IMR-90 (cell line): ENCODE data around the gene SV2B. TPM values are rescaled to one million over a fixed set of nuclear protein-coding genes. Genes with fewer than 3 reads are reported as not detected.

Source experiments
- ATAC-seq: fragments of 200-7000 bp; cut with Tn5 transposase; 2 replicates; pipeline ENCODE4 v1.9.1; 2020; ENCODE audit warnings: low read depth, mild to moderate bottlenecking, moderate library complexity
- BruUV-seq: library from RNA; stranded (reverse); fragments of 400-500 nt; replicated peaks from 2 replicates; lab custom pipeline; 2021; lab: Mats Ljungman, UMichigan
- CTCF ChIA-PET: fragments of 300-600 bp; formaldehyde crosslinking; extraction: SDS; loops from one replicate; lab custom pipeline; 2021; ENCODE audit warnings: antibody characterized with exemption; lab: Yijun Ruan, JAX
- POLR2A ChIA-PET: fragments of 300-600 bp; sonication (Branson Sonifier 250); formaldehyde crosslinking; loops from one replicate; lab custom pipeline; 2022; ENCODE audit warnings: antibody characterized with exemption; ENCODE audit not compliant: unreplicated experiment; lab: Charles Lee
- DNase-seq: peaks from one replicate; pipeline ENCODE4 v3.0.0; 2013
- H2AFZ ChIP-seq: replicated peaks from 2 replicates; pipeline ENCODE3; 2013; ENCODE audit warnings: low read length, mild to moderate bottlenecking; ENCODE audit not compliant: poor library complexity
- H2AK5ac ChIP-seq: 2 replicates; pipeline ENCODE4 v1.6.1; 2013; ENCODE audit warnings: low read depth, low read length, inconsistent platforms
- H2AK9ac ChIP-seq: replicated peaks from 2 replicates; pipeline ENCODE3; 2013; ENCODE audit warnings: mild to moderate bottlenecking, low read depth, low read length, moderate library complexity; ENCODE audit not compliant: poor library complexity
- H2BK120ac ChIP-seq: 2 replicates; pipeline ENCODE4 v1.6.1; 2013; ENCODE audit warnings: low read depth, low read length, inconsistent platforms
- H2BK15ac ChIP-seq: 3 replicates; pipeline ENCODE4 v1.6.1; 2013; ENCODE audit warnings: low read depth, low read length, inconsistent platforms
- H2BK20ac ChIP-seq: 2 replicates; pipeline ENCODE4 v1.6.1; 2013; ENCODE audit warnings: low read depth, mild to moderate bottlenecking, inconsistent platforms, low read length, moderate library complexity
- H2BK5ac ChIP-seq: 2 replicates; pipeline ENCODE4 v1.6.1; 2013; ENCODE audit warnings: mild to moderate bottlenecking, low read depth, low read length, inconsistent platforms; ENCODE audit not compliant: poor library complexity, severe bottlenecking
- H3K14ac ChIP-seq: replicated peaks from 2 replicates; pipeline ENCODE4 v1.6.1; 2013; ENCODE audit warnings: low read depth, low read length, inconsistent platforms
- H3K18ac ChIP-seq: 2 replicates; pipeline ENCODE4 v1.6.1; 2013; ENCODE audit warnings: low read depth, low read length, control low read depth
- H3K23ac ChIP-seq: 2 replicates; pipeline ENCODE4 v1.6.1; 2013; ENCODE audit warnings: low read depth, low read length, inconsistent platforms
- H3K27ac ChIP-seq: 2 replicates; pipeline ENCODE4 v1.5.1; 2013; ENCODE audit warnings: mild to moderate bottlenecking, control low read depth, low read length; ENCODE audit not compliant: insufficient read depth
- H3K27me3 ChIP-seq: 2 replicates; pipeline ENCODE4 v1.6.1; 2013; ENCODE audit warnings: low read length; ENCODE audit not compliant: control insufficient read depth, insufficient read depth
- H3K36me3 ChIP-seq: 2 replicates; pipeline ENCODE4 v1.6.1; 2013; ENCODE audit warnings: low read length, mixed read lengths; ENCODE audit not compliant: control insufficient read depth, insufficient read depth
- H3K4ac ChIP-seq: 2 replicates; pipeline ENCODE4 v1.6.1; 2013; ENCODE audit warnings: low read depth, low read length, inconsistent platforms
- H3K4me1 ChIP-seq: 2 replicates; pipeline ENCODE4 v1.6.1; 2013; ENCODE audit warnings: low read length, mixed read lengths; ENCODE audit not compliant: control insufficient read depth, insufficient read depth
- H3K4me2 ChIP-seq: 2 replicates; pipeline ENCODE4 v1.6.1; 2013; ENCODE audit warnings: low read depth, mild to moderate bottlenecking, control low read depth, low read length, moderate library complexity
- H3K4me3 ChIP-seq: 2 replicates; pipeline ENCODE4 v1.5.1; 2013; ENCODE audit warnings: low read depth, mild to moderate bottlenecking, control low read depth, low read length, moderate library complexity; ENCODE audit not compliant: insufficient read depth
- H3K56ac ChIP-seq: 2 replicates; pipeline ENCODE4 v1.6.1; 2013; ENCODE audit warnings: low read length, inconsistent platforms; ENCODE audit not compliant: insufficient read depth; ENCODE audit errors: extremely low read depth
- H3K79me1 ChIP-seq, 2 experiments: 2 replicates each; pipeline ENCODE4 v1.6.1; 2013; ENCODE audit warnings: low read length in 2 of 2, inconsistent platforms in 1 of 2, low read depth in 1 of 2
- H3K9ac ChIP-seq: 2 replicates; pipeline ENCODE4 v1.6.1; 2013; ENCODE audit warnings: low read depth, low read length, control low read depth
- H3K9me1 ChIP-seq: 2 replicates; pipeline ENCODE4 v1.6.1; 2013; ENCODE audit warnings: low read length, inconsistent platforms; ENCODE audit not compliant: insufficient read depth
- H3K9me3 ChIP-seq: 2 replicates; pipeline ENCODE4 v1.6.1; 2013; ENCODE audit warnings: low read length; ENCODE audit not compliant: control insufficient read depth, insufficient read depth
- H4K20me1 ChIP-seq: 2 replicates; pipeline ENCODE4 v1.6.1; 2013; ENCODE audit warnings: low read length, inconsistent platforms; ENCODE audit not compliant: insufficient read depth
- H4K5ac ChIP-seq: 2 replicates; pipeline ENCODE4 v1.6.1; 2013; ENCODE audit warnings: mild to moderate bottlenecking, low read depth, low read length, control low read depth
- H4K8ac ChIP-seq, 2 experiments: 2 replicates each; pipeline ENCODE4 v1.6.1; 2013; ENCODE audit warnings: low read depth in 2 of 2, low read length in 2 of 2, control low read depth in 1 of 2, inconsistent platforms in 1 of 2
- H4K91ac ChIP-seq: 2 replicates; pipeline ENCODE4 v1.6.1; 2013; ENCODE audit warnings: low read depth, low read length, inconsistent platforms; ENCODE audit not compliant: insufficient read depth
- BHLHE40 ChIP-seq: fragments of 150-350 bp; IDR thresholded peaks from 2 replicates; pipeline ENCODE4 v1.6.1; 2016; ENCODE audit warnings: mild to moderate bottlenecking, low read depth, low read length
- CEBPB ChIP-seq: IDR thresholded peaks from 2 replicates; pipeline ENCODE4 v1.6.1; 2012; ENCODE audit warnings: low read depth, low read length, improper control_type of control experiment
- CHD1 ChIP-seq: IDR thresholded peaks from 2 replicates; pipeline ENCODE4 v1.6.1; 2012; ENCODE audit warnings: low read depth, low read length, improper control_type of control experiment
- CTCF ChIP-seq: conservative IDR thresholded peaks from 2 replicates; pipeline ENCODE4 v1.5.1; 2012; ENCODE audit warnings: mild to moderate bottlenecking, low read depth, low read length, improper control_type of control experiment
- ELK1 ChIP-seq: fragments of 150-350 bp; IDR thresholded peaks from 2 replicates; pipeline ENCODE4 v1.6.1; 2016; ENCODE audit warnings: low read depth, mild to moderate bottlenecking, low read length, moderate library complexity, borderline replicate concordance
- FOS ChIP-seq: fragments of 150-350 bp; IDR thresholded peaks from 2 replicates; pipeline ENCODE4 v1.6.1; 2016; ENCODE audit warnings: low read depth, low read length
- MAFK ChIP-seq: IDR thresholded peaks from 2 replicates; pipeline ENCODE4 v1.6.1; 2012; ENCODE audit warnings: low read depth, low read length, improper control_type of control experiment
- MAZ ChIP-seq: IDR thresholded peaks from 2 replicates; pipeline ENCODE4 v1.6.1; 2012; ENCODE audit warnings: low read depth, mild to moderate bottlenecking, low read length, improper control_type of control experiment, moderate library complexity, borderline replicate concordance
- MXI1 ChIP-seq: IDR thresholded peaks from 2 replicates; pipeline ENCODE4 v1.6.1; 2012; ENCODE audit warnings: low read depth, mild to moderate bottlenecking, low read length, moderate library complexity, borderline replicate concordance
- NFE2L2 ChIP-seq: fragments of 150-350 bp; IDR thresholded peaks from 2 replicates; pipeline ENCODE4 v1.6.1; 2016; ENCODE audit warnings: low read depth, mild to moderate bottlenecking, low read length
- POLR2A ChIP-seq: IDR thresholded peaks from 2 replicates; pipeline ENCODE4 v1.6.1; 2012; ENCODE audit warnings: mild to moderate bottlenecking, low read depth, low read length
- RAD21 ChIP-seq: IDR thresholded peaks from 2 replicates; pipeline ENCODE4 v1.6.1; 2012; ENCODE audit warnings: low read length, improper control_type of control experiment
- RCOR1 ChIP-seq: IDR thresholded peaks from 2 replicates; pipeline ENCODE4 v1.6.1; 2012; ENCODE audit warnings: mild to moderate bottlenecking, low read length, improper control_type of control experiment; ENCODE audit not compliant: insufficient replicate concordance
- RFX5 ChIP-seq: IDR thresholded peaks from 2 replicates; pipeline ENCODE4 v1.8.0; 2012; ENCODE audit warnings: low read depth, mild to moderate bottlenecking, low read length, moderate library complexity
- SMC3 ChIP-seq: fragments of 150-350 bp; IDR thresholded peaks from 2 replicates; pipeline ENCODE4 v1.6.1; 2016; ENCODE audit warnings: low read depth, mild to moderate bottlenecking, antibody characterized with exemption, low read length, moderate library complexity
- USF2 ChIP-seq: fragments of 150-350 bp; IDR thresholded peaks from 2 replicates; pipeline ENCODE4 v1.6.1; 2017; ENCODE audit warnings: mild to moderate bottlenecking, antibody characterized with exemption, low read length, low read depth
- WGBS, 2 experiments: methylation state at CpG; one replicate each; pipeline versions ENCODE4 v1.1.5 to v1.1.7; 2013; ENCODE audit warnings: missing lambda C conversion rate in 2 of 2; ENCODE audit not compliant: insufficient read length in 1 of 2; ENCODE audit errors: extremely low coverage in 2 of 2; 5-methylcytosine and 5-hydroxymethylcytosine counted together
- dilution Hi-C: fragments of 300-500 bp; cut with HindIII; formaldehyde crosslinking; loops from one replicate; pipeline ENCODE4 v1.14.3; 2018; ENCODE audit warnings: low sequenced_read_pairs; ENCODE audit not compliant: unreplicated experiment
- in situ Hi-C: fragments of 300-500 bp; cut with MboI; formaldehyde crosslinking; loops from 3 replicates; pipeline ENCODE4 v1.14.3; 2019; ENCODE audit warnings: low sequenced_read_pairs, inconsistent platforms, mixed read lengths
- intact Hi-C: fragments of 100-400 bp; cut with micrococcal nuclease; formaldehyde crosslinking; loops from 2 replicates; pipeline ENCODE4 v1.10.0; 2022
- polyA plus RNA-seq, 3 experiments: library from polyadenylated mRNA; depleted of rRNA; stranded (reverse); fragments of >200 nt; gene quantifications; 2 replicates each; pipeline ENCODE4 v1.2.3, GENCODE V29; 2012; ENCODE audit warnings: low replicate concordance in 1 of 3
- total RNA-seq: library from RNA; depleted of rRNA; stranded (reverse); fragments of >200 nt; gene quantifications from 2 replicates; pipeline ENCODE4 v1.2.3, GENCODE V29; 2012

Gene SV2B
- total and polyA plus RNA-seq, 2 of the 4 experiments (the other 2 are of a cell fraction): not detected

GRCh38 chr15:91253605-91254004, 153.5 kb downstream of the SV2B start:
- H3K27ac ChIP-seq: no peak overlapping the region
- H3K79me1 ChIP-seq: no peaks in the 10 kb centered on the region
- no peak overlapping the region for H4K91ac ChIP-seq
- H3K23ac ChIP-seq: no peak overlapping the region
- ChIA-PET POLR2A (no interaction called here), CTCF (no interaction called here)
- H3K14ac ChIP-seq: no peak overlapping the region
- no peak overlapping the region for H3K18ac ChIP-seq
- H3K27me3 ChIP-seq: 0 out of 2 replicates have a peak, but pooled peaks cover 1% of the 10 kb centered on the region
- H2BK20ac ChIP-seq: no peak overlapping the region
- no peak overlapping the region for H2AFZ ChIP-seq
- H3K9ac ChIP-seq: no peak overlapping the region
- H3K36me3 ChIP-seq: no peaks in the 10 kb centered on the region
- no peaks in the 10 kb centered on the region for H3K4me1 ChIP-seq
- WGBS, 2 experiments: no CpG with 5 or more reads among the region's 3 CpGs
- no peak overlapping the region for H2AK9ac ChIP-seq
- intact Hi-C loops: no loop called here
- no TSS peak for BruUV-seq
- H3K4me3 ChIP-seq: no peak overlapping the region
- DNase-seq (no peak), ATAC-seq (no peak)
- in situ Hi-C loops: no loop called here
- no peak overlapping the region for H2BK15ac ChIP-seq
- no peak overlapping the region for H3K4ac ChIP-seq
- TF ChIP-seq SMC3 (no peak), RCOR1 (no peak), FOS (no peak), NFE2L2 (no peak), ELK1 (no peak), POLR2A (no peak), CEBPB (no peak), USF2 (no peak), MAZ (no peak), CTCF (no peak), RAD21 (no peak), RFX5 (no peak), MXI1 (no peak), MAFK (no peak), CHD1 (no peak), BHLHE40 (no peak)
- H4K8ac ChIP-seq: no peak overlapping the region
- no peak overlapping the region for H2AK5ac ChIP-seq
- H3K9me1 ChIP-seq: no peaks in the 10 kb centered on the region
- dilution Hi-C loops: loop anchor here (25.0 kb wide), 1 partner anchor 191 kb away; no protein-coding TSS in a partner anchor
- H3K9me3 ChIP-seq: no peaks in the 10 kb centered on the region
- H2BK120ac ChIP-seq: no peak overlapping the region
- no peaks in the 10 kb centered on the region for H4K20me1 ChIP-seq
- H4K5ac ChIP-seq: no peak overlapping the region
- no peak overlapping the region for H3K56ac ChIP-seq
- H2BK5ac ChIP-seq: no peak overlapping the region
- H3K4me2 ChIP-seq: no peak overlapping the region
